ENCODE measurements around the gene POP5. TPM values are rescaled to one million over a fixed set of nuclear protein-coding genes. Genes with fewer than 3 reads are reported as not detected.

Gene POP5
- total and polyA plus RNA-seq, 2 of the 4 experiments (the other 2 are of a cell fraction): 69.5 to 99.4 TPM

DNA sequence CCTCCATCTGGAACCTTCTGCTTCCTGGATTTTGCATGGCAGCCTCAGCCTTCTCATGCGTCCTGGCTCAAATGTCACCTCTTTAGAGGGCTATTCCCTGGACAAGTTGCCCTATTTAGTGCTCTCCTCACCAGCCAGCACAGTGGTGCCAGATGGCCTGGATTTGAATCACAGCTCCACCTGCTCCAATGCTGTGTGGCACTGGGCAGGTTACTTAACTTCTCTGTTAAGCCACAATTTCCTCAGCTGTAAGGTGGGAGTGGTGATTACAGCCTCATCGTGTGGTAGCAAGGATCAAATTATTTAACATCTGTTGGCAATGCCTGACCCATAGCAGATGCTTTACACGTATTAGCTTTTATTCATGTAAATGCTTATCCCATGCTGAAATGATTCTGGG, 16.7 kb upstream of the POP5 start:
- H3K4me2 ChIP-seq (ENCODE audit: low read depth, low read length): no peak overlapping the region
- no peaks in the 10 kb centered on the region for H3K9me3 ChIP-seq (ENCODE audit: control insufficient read depth, insufficient read depth, low read length)
- H3K27ac ChIP-seq (ENCODE audit: insufficient read depth, low read length): no peak overlapping the region
- no peaks in the 10 kb centered on the region for H3K36me3 ChIP-seq (ENCODE audit: control insufficient read depth, insufficient read depth, low read length)
- H3K9ac ChIP-seq (ENCODE audit: low read depth, low read length): no peak overlapping the region
- ChIA-PET CTCF (no interaction called here), POLR2A (ENCODE audit: unreplicated experiment) (no interaction called here)
- no peak for TF ChIP-seq SMC3 (IDR thresholded peaks at IDR 0.05; ENCODE audit: low read depth, low read length)
- TF ChIP-seq FOS (IDR thresholded peaks at IDR 0.05; ENCODE audit: low read depth, low read length): no peak
- TF ChIP-seq, protein P1, sequence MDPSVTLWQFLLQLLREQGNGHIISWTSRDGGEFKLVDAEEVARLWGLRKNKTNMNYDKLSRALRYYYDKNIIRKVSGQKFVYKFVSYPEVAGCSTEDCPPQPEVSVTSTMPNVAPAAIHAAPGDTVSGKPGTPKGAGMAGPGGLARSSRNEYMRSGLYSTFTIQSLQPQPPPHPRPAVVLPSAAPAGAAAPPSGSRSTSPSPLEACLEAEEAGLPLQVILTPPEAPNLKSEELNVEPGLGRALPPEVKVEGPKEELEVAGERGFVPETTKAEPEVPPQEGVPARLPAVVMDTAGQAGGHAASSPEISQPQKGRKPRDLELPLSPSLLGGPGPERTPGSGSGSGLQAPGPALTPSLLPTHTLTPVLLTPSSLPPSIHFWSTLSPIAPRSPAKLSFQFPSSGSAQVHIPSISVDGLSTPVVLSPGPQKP (IDR thresholded peaks at IDR 0.05; ENCODE audit: borderline replicate concordance, low read depth, low read length): no peak
- TF ChIP-seq CEBPB (IDR thresholded peaks at IDR 0.05; ENCODE audit: low read depth, low read length): no peak
- no peak for TF ChIP-seq CHD1 (IDR thresholded peaks at IDR 0.05; ENCODE audit: low read depth, low read length)
- TF ChIP-seq POLR2A (IDR thresholded peaks at IDR 0.05; ENCODE audit: low read depth, low read length): no peak
- no peak for TF ChIP-seq MAZ (IDR thresholded peaks at IDR 0.05; ENCODE audit: borderline replicate concordance, low read depth, low read length)
- no peak for TF ChIP-seq MXI1 (IDR thresholded peaks at IDR 0.05; ENCODE audit: borderline replicate concordance, low read depth, low read length)
- no peak for TF ChIP-seq RCOR1 (IDR thresholded peaks at IDR 0.05; ENCODE audit: insufficient replicate concordance, low read length)
- no peak for TF ChIP-seq RAD21 (IDR thresholded peaks at IDR 0.05; ENCODE audit: low read length)
- no peak for TF ChIP-seq NFE2L2 (IDR thresholded peaks at IDR 0.05; ENCODE audit: low read depth, low read length)
- TF ChIP-seq, protein P2, sequence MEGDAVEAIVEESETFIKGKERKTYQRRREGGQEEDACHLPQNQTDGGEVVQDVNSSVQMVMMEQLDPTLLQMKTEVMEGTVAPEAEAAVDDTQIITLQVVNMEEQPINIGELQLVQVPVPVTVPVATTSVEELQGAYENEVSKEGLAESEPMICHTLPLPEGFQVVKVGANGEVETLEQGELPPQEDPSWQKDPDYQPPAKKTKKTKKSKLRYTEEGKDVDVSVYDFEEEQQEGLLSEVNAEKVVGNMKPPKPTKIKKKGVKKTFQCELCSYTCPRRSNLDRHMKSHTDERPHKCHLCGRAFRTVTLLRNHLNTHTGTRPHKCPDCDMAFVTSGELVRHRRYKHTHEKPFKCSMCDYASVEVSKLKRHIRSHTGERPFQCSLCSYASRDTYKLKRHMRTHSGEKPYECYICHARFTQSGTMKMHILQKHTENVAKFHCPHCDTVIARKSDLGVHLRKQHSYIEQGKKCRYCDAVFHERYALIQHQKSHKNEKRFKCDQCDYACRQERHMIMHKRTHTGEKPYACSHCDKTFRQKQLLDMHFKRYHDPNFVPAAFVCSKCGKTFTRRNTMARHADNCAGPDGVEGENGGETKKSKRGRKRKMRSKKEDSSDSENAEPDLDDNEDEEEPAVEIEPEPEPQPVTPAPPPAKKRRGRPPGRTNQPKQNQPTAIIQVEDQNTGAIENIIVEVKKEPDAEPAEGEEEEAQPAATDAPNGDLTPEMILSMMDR (conservative IDR thresholded peaks at IDR 0.05; ENCODE audit: low read depth, low read length): no peak
- TF ChIP-seq BHLHE40 (IDR thresholded peaks at IDR 0.05; ENCODE audit: low read depth, low read length): no peak
- TF ChIP-seq, protein P3, sequence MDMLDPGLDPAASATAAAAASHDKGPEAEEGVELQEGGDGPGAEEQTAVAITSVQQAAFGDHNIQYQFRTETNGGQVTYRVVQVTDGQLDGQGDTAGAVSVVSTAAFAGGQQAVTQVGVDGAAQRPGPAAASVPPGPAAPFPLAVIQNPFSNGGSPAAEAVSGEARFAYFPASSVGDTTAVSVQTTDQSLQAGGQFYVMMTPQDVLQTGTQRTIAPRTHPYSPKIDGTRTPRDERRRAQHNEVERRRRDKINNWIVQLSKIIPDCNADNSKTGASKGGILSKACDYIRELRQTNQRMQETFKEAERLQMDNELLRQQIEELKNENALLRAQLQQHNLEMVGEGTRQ (IDR thresholded peaks at IDR 0.05; ENCODE audit: low read depth, low read length): no peak
- TF ChIP-seq MAFK (IDR thresholded peaks at IDR 0.05; ENCODE audit: low read depth, low read length): no peak
- H3K79me1 ChIP-seq (ENCODE audit: low read depth in 1 of 2, low read length in 2 of 2): no peaks in the 10 kb centered on the region
- H3K4me3 ChIP-seq (ENCODE audit: insufficient read depth, low read depth, low read length): no peak overlapping the region
- no peaks in the 10 kb centered on the region; the same call in 1 of the 2 replicates for H3K4me1 ChIP-seq (ENCODE audit: control insufficient read depth, insufficient read depth, low read length)
- dilution Hi-C loops (cut with HindIII; ENCODE audit: low sequenced_read_pairs, unreplicated experiment): no loop called here
- no peak overlapping the region for H2BK20ac ChIP-seq (ENCODE audit: low read depth, low read length)
- no peak overlapping the region for H2BK120ac ChIP-seq (ENCODE audit: low read depth, low read length)
- no peak overlapping the region for H3K14ac ChIP-seq (replicated peaks; ENCODE audit: low read depth, low read length)
- H4K8ac ChIP-seq (ENCODE audit: low read depth in 2 of 2, low read length in 2 of 2): no peak overlapping the region
- no peak for ATAC-seq (ENCODE audit: low read depth)
- H3K9me1 ChIP-seq (ENCODE audit: insufficient read depth, low read length): no peaks in the 10 kb centered on the region
- H2AK5ac ChIP-seq (ENCODE audit: low read depth, low read length): no peak overlapping the region
- intact Hi-C loops (cut with micrococcal nuclease): no loop called here
- no peak overlapping the region for H3K23ac ChIP-seq (ENCODE audit: low read depth, low read length)
- H4K91ac ChIP-seq (ENCODE audit: insufficient read depth, low read depth, low read length): no peak overlapping the region
- no peak overlapping the region for H2BK5ac ChIP-seq (ENCODE audit: low read depth, low read length, poor library complexity, severe bottlenecking)
- 67% methylated on average over 1 of the region's 3 CpGs; no CpG with 5 or more reads in 1 of the 2 experiments for WGBS, 2 experiments (ENCODE audit: extremely low coverage in 2 of 2, insufficient read length in 1 of 2)
- H4K5ac ChIP-seq (ENCODE audit: low read depth, low read length): no peak overlapping the region
- no peak for DNase-seq
- peaks cover 34% of the 10 kb centered on the region for H3K27me3 ChIP-seq (ENCODE audit: control insufficient read depth, insufficient read depth, low read length)
- H2AFZ ChIP-seq (replicated peaks; ENCODE audit: low read length, poor library complexity): no peak overlapping the region
- no peak overlapping the region for H3K4ac ChIP-seq (ENCODE audit: low read depth, low read length)
- H3K56ac ChIP-seq (ENCODE audit: extremely low read depth, insufficient read depth, low read length): no peak overlapping the region
- no peak overlapping the region for H2BK15ac ChIP-seq (ENCODE audit: low read depth, low read length)
- no TSS peak for BruUV-seq (replicated peaks)
- no peak overlapping the region for H2AK9ac ChIP-seq (replicated peaks; ENCODE audit: low read depth, low read length, poor library complexity)
- in situ Hi-C loops (cut with MboI; ENCODE audit: low sequenced_read_pairs): no loop called here
- H4K20me1 ChIP-seq (ENCODE audit: insufficient read depth, low read length): no peaks in the 10 kb centered on the region
- no peak overlapping the region for H3K18ac ChIP-seq (ENCODE audit: low read depth, low read length)

Data from IMR-90 (cell line).